Heart right ventricle (tissue), 16 donors: ENCODE measurements around the gene CC2D1A. TPM values are rescaled to one million over a fixed set of nuclear protein-coding genes. Genes with fewer than 3 reads are reported as not detected.
"Not testable (repeated sequence)": the region's sequence is repeated elsewhere in the genome, so short reads cannot be mapped to it uniquely, and the experiment has no call there.

Experiments
- ATAC-seq, 8 donors: fragments of 200-7000 bp; cut with Tn5 transposase; one replicate each; pipeline ENCODE4 v1.9.1; 2020; ENCODE audit warnings: mild to moderate bottlenecking in 8 of 8, moderate library complexity in 8 of 8, moderate number of reproducible peaks in 1 of 8
- DNase-seq, 2 donors: peaks; one replicate each; pipeline ENCODE4 v3.0.0-alpha.2; 2020
- H3K27ac ChIP-seq, 10 donors: fragments of 200-600 bp; sonication (generic) in 2 of 10; one replicate each; pipeline versions ENCODE4 v1.5.0 to v1.8.0; 2020 to 2022; ENCODE audit warnings: mild to moderate bottlenecking in 3 of 10
- H3K27me3 ChIP-seq, 7 donors: fragments of 200-600 bp; one replicate each; pipeline ENCODE4 v1.8.0; 2021 to 2022; ENCODE audit warnings: mild to moderate bottlenecking in 2 of 7
- H3K36me3 ChIP-seq, 9 donors: fragments of 200-600 bp; sonication (generic) in 1 of 9; one replicate each; pipeline versions ENCODE4 v1.5.0 to v1.8.0; 2020 to 2022; ENCODE audit warnings: mild to moderate bottlenecking in 2 of 9
- H3K4me1 ChIP-seq, 9 donors: fragments of 200-600 bp; sonication (generic) in 1 of 9; one replicate each; pipeline versions ENCODE4 v1.5.0 to v1.8.0; 2020 to 2022; ENCODE audit warnings: mild to moderate bottlenecking in 4 of 9
- H3K4me3 ChIP-seq, 10 donors: fragments of 200-600 bp; sonication (generic) in 2 of 10; one replicate each; pipeline versions ENCODE4 v1.5.0 to v1.8.0; 2020 to 2022; ENCODE audit warnings: mild to moderate bottlenecking in 7 of 10, moderate library complexity in 2 of 10
- H3K9me3 ChIP-seq, 11 donors: fragments of 200-600 bp in 10 of 11; sonication (generic) in 2 of 11; one replicate each; pipeline versions ENCODE4 v1.5.0 to v1.8.0; 2013 to 2022; ENCODE audit warnings: mild to moderate bottlenecking in 2 of 11, control low read depth in 1 of 11, moderate library complexity in 1 of 11
- CTCF ChIP-seq, 9 donors: fragments of 200-600 bp; sonication (generic) in 2 of 9; IDR thresholded peaks; one replicate each; pipeline versions ENCODE4 v1.5.0 to v1.8.0; 2021 to 2022; ENCODE audit warnings: antibody characterized with exemption in 9 of 9, mild to moderate bottlenecking in 5 of 9, moderate library complexity in 1 of 9
- WGBS, 2 donors: extraction: QIAGEN DNeasy Blood & Tissue Kit; methylation state at CpG; one replicate each; pipeline ENCODE4 v1.1.7; 2013; ENCODE audit warnings: inconsistent platforms in 1 of 2; 5-methylcytosine and 5-hydroxymethylcytosine counted together
- intact Hi-C, 10 donors: fragments of 100-400 bp; cut with DNase I; formaldehyde crosslinking; loops; one replicate each; pipeline versions ENCODE4 v1.11.1 to v1.14.2; 2022
- polyA plus RNA-seq, 2 donors: library from polyadenylated mRNA; stranded (reverse); fragments of 200-250 nt; gene quantifications; one replicate each; pipeline ENCODE4 v1.2.3, GENCODE V29; 2013
- total RNA-seq, 10 donors: library from RNA; stranded (reverse); fragmentation: NEBNext Ultra II Directional in 3 of 10; extraction: Animal tissue kit (Norgen Biotek cat#: 25700) in 3 of 10; gene quantifications; one replicate each; pipeline versions ENCODE4 v1.2.1 to v1.2.4, GENCODE V29; 2021 to 2023
- donor health status: Arrhythmogenic right ventricular cardiomyopathy.
- donor health status: ischemic (EF 13 %, LVEDD 7.1; RV severe dilation, severe dysfunction).
- donor health status: healthy with polysubstance abuse.
- donor health status: DM: no; HTN: yes; CAD: no.
- donor health status: DM: no; HTN: no; CAD: no.
- donor health status: ischemic (EF 25% LVEDD 6.9; RV normal size, moderate dysfunction).
- donor health status: ischemic (EF 25% LVEDD 5.7; RV mildly dilated, moderate dysfunction).
- donor health status: healthy.
- donor health status: DM: yes; HTN: yes; CAD: no.
- donor health status: Ischemic cardiomyopathy.
- donor health status: ischemic (EF 35%, LVEDD 5.7; RV mildly dilated, moderate dysfunction).
- donor health status: nonischemic (EF 11% LVEDD 7.7; RV severe dilation, severe dysfunction).
- donor health status: DM: yes; HTN: yes; CAD: no.
- donor health status: PGD.
- donor health status: ischemic (EF 29% LVEDD 5.4; RV normal size, mild dysfunction).
- donor health status: nonischemic (EF 23%, LVEDD 6.1; RV moderate dilation, normal function).

CC2D1A gene
- total and polyA plus RNA-seq, 12 donors: 13.2 to 49.8 (median 19.0) TPM

DNA sequence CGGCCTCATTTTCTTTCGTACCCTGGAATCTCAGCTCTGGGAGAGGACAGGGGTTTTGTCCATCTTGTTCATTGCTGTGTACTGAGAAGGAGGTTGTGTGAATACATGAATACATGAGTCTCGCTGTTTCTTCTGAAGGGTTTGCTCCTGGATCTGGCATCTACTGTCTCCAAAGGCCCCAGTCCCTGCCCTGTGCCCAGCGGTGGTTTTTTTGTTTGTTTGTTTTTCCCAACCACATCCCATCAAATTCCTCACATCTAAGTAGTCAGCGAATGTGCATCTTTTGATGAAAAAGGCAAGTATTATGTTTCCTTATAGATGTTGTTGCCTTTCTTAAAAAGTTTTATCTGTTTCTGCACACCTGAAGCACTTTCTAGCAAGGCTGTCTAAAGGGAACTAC is 58.8 kb downstream of the CC2D1A start:
- H3K27ac ChIP-seq: no peak overlapping the region
- WGBS, 2 donors: 93 to 95% methylated on average over 5 of the region's 5 CpGs
- intact Hi-C loops: loop anchor here in 1 of 10 donors (10.0 kb wide), 1 partner anchor 80 kb away; no protein-coding TSS in a partner anchor
- no peak for ATAC-seq
- no peaks in the 10 kb centered on the region for H3K9me3 ChIP-seq
- no peak overlapping the region for H3K4me3 ChIP-seq
- no peaks in the 10 kb centered on the region for H3K27me3 ChIP-seq
- H3K4me1 ChIP-seq: no peaks in the 10 kb centered on the region
- peaks cover 4 to 100% (median 56%) of the 10 kb centered on the region in 9 donors for H3K36me3 ChIP-seq
- no peak for TF ChIP-seq CTCF (IDR thresholded peaks at IDR 0.05)
- DNase-seq: no peak

- no peak for TF ChIP-seq CTCF (IDR thresholded peaks at IDR 0.05)
- no peak overlapping the region for H3K4me3 ChIP-seq
- no peak for ATAC-seq
- H3K9me3 ChIP-seq: no peaks in the 10 kb centered on the region
- intact Hi-C loops: loop anchor here in 1 of 10 donors (10.0 kb wide), 1 partner anchor 79 kb away; no protein-coding TSS in a partner anchor
- H3K27me3 ChIP-seq: no peaks in the 10 kb centered on the region
- H3K4me1 ChIP-seq: no peaks in the 10 kb centered on the region
- DNase-seq: no peak
- no peak overlapping the region for H3K27ac ChIP-seq
- 93 to 96% methylated on average over 24 of the region's 24 CpGs for WGBS, 2 donors
- H3K36me3 ChIP-seq: peaks cover 4 to 100% (median 50%) of the 10 kb centered on the region in 9 donors
Observed at GRCh38 chr19:13965377-13965896, 59.4 kb downstream of the CC2D1A start.

DNA sequence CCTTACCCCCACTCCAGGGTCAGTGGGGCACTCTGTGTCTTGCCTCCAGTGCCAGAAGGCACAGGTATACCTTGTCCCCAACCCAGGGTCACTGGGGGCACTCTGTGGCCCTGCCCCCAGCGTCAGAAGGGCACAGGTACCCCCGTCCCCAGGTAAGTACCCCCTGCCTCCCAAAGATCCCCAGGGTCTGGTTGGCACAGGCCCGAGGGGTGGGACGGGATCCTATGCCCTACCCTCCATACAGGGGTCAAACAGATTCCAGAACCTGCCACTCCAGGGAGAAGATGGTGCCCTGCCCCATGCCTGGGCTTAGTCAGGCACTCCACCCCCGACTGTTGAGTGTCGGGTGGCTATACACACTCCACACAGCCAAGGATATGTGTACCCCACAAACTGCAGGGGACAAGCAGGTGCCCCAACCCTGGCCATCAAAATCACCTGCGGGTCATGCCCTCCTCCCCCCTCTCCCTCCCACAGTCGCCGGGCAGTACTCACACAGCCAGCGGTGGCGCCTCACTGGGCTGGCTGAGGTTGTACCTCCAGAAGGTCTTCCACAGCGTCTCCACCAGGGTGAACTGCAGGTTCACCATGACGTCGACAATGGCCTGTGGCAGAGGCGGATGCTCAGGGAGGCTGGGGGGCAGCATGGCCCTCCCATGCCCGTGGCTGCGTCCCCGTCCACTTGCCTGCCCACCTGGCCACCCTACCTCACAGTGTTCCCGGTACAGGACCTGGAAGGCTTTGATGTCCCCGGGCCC is 60.1 kb downstream of the CC2D1A start:
- Histone ChIP-seq H3K27me3 (no peaks in the 10 kb centered on the region), H3K4me1 (no peaks in the 10 kb centered on the region), H3K36me3 (peaks cover 4 to 100% (median 44%) of the 10 kb centered on the region in 9 donors), H3K4me3 (no peak overlapping the region), H3K9me3 (no peaks in the 10 kb centered on the region), H3K27ac (no peak overlapping the region)
- no peak for TF ChIP-seq CTCF (IDR thresholded peaks at IDR 0.05)
- DNase-seq (no peak), ATAC-seq (no peak)
- intact Hi-C loops: loop anchor here in 1 of 10 donors (10.0 kb wide), 1 partner anchor 79 kb away; no protein-coding TSS in a partner anchor
- WGBS, 2 donors: 95% methylated on average over 20 of the region's 20 CpGs

DNA sequence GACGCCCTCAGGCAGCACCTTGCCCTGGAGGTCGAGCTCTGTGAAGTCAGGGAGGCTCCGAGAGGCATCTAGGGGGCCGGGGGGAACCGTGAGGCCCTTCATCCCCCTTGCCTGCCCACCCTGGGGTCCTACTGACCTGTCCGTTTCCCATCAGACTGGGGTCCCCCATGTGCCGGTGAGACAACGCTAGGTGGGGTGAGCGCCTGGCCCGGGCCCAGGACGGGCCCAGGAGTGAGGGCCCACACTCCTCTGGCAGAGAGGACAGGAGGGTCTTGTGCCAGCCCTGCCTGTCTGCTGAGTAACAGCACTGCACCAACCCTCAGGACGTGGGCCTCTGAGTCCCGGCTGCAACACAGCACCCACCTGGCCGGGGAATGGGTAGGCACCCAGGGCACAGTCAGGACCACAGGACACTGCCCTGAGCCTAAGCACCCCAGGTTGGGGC is 60.7 kb downstream of the CC2D1A start:
- DNase-seq (no peak), ATAC-seq (no peak)
- H3K36me3 ChIP-seq: peaks cover 4 to 100% (median 43%) of the 10 kb centered on the region in 9 donors
- H3K4me3 ChIP-seq: no peak overlapping the region
- 94 to 96% methylated on average over 14 of the region's 14 CpGs for WGBS, 2 donors
- no peak for TF ChIP-seq CTCF (IDR thresholded peaks at IDR 0.05)
- intact Hi-C loops: loop anchor here in 1 of 10 donors (10.0 kb wide), 1 partner anchor 78 kb away; no protein-coding TSS in a partner anchor
- no peaks in the 10 kb centered on the region for H3K27me3 ChIP-seq
- H3K9me3 ChIP-seq: no peaks in the 10 kb centered on the region
- no peaks in the 10 kb centered on the region for H3K4me1 ChIP-seq
- no peak overlapping the region for H3K27ac ChIP-seq

DNA sequence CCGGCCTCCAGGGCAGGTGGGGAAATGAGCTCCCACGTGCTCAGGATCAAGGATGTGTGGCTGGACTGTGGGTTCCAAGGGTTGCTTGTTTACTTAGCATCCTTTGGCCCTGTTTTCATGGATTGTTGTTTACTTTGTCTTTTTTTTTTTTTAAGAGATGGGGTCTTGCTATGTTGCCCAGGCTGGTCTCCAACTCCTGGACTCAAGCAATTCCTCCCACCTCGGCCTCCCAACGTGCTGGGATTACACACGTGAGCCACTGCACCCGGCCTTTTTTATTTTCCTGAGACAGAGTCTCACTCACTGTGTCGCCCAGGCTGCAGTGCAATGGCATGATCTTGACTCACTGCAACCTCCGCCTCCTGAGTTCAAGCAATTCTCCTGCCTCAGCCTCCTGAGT is 61.2 kb downstream of the CC2D1A start:
- intact Hi-C loops: loop anchor here in 1 of 10 donors (10.0 kb wide), 1 partner anchor 78 kb away; no protein-coding TSS in a partner anchor
- not testable (repeated sequence) for H3K27ac ChIP-seq, H3K27me3 ChIP-seq, DNase-seq, H3K9me3 ChIP-seq, H3K4me3 ChIP-seq, ATAC-seq, H3K4me1 ChIP-seq
- H3K36me3 ChIP-seq: peaks cover 4 to 100% (median 43%) of the 10 kb centered on the region in 9 donors
- 93% methylated on average over 8 of the region's 8 CpGs for whole genome bisulfite sequencing, 2 donors
